HS-5 (cell line): Measurements from ENCODE around the gene TCF4.
A peak's percentile ranks its signal among the peaks of the same experiment; 100 is the strongest.

Experiments used
- DNase-seq: peaks from one replicate; pipeline ENCODE4 v3.0.0-alpha.2; 2012; ENCODE audit warnings: low read depth

The TCF4 gene

DNA sequence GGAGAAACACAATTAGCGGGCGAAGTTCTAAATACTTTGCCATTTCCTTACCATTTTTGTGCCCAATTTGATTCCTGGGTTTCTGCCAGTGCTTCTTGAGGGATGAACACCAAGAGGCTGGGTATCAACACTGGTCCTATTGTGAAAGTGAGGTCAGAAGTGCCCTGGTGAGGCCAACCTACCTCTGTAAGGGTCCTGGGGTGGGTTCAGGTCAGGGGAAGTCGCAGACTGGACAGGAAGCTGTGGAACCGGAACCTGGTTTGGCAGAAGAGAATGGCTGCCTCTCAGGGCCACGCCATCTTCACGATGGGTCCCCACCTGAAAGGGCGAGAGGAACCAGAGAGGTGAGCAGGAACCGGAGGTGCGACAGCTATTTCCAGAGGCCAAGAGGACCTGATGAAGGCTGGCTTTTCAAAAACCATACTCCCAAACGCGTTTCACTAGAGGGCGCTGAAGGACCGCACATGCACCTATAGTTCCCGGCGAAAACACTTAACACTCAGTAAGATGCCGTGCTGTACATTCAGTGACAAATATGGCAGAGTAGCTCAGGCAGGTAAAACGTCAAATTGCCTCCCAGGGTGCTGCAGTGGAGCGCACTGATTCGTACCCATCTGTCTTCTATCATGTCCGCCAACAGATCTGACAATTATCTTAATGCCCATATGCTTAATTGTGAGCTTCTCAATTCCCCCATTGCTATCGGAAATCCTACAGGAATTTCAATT is 353.5 kb downstream of the TCF4 start:
- DNase-seq = no peak

DNA sequence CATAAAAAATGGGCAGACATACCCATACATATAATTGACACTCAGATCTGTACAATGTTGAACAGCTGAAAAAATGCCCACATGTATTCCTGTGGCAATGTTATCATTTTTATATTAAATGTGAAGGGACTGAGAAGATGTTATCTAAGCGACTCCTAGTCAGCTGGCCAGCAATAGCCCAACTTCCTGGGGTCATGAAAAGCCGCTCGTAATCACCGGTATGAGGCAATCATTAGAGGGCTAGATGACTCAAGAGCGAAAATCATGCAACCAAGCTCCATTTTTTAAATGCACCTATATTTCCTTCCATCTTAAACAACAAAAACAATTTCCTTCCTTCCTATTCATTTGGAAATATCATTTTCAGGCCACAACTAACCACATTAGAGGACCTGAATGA is 354.1 kb downstream of the TCF4 start:
- DNase-seq = no peak

DNA sequence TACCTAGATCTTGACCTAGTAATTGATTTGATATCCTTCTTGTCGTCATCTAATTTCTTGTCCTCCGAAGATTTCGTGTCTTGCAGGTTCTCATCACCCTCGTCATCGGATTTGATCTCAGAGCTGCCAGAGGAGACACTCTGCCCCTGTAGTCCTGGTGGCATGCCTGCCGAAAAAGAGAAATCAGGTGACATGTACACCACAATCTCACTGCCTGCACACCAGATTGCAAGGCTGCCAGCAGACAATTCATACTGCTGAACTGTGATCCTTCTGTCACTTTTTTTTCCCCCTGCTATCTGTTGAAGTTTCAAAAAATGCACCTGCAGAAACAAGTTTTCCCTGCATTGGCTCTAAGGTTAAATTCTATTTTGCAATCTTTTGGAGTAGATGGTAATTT is 355.5 kb downstream of the TCF4 start:
- DNase-seq = no peak

DNA sequence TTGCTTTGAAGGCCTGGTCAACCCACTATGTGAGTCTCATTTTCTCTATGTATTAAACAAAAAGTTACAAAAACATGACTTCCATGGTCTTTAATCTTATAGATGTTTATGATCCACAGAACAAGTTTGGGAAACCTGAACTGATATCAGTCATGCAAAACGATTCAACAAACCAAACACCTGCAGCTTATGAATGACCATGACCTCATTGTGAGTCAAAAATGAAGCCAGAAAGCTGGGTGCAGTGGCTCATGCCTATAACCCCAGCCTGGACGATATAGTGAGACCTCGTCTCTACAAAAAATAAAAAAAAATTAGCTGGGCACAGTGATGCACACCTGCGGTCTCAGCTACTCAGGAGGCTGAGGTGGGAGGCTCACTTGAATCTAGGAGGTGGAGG is 358.3 kb downstream of the TCF4 start:
- DNase-seq = no peak

DNA sequence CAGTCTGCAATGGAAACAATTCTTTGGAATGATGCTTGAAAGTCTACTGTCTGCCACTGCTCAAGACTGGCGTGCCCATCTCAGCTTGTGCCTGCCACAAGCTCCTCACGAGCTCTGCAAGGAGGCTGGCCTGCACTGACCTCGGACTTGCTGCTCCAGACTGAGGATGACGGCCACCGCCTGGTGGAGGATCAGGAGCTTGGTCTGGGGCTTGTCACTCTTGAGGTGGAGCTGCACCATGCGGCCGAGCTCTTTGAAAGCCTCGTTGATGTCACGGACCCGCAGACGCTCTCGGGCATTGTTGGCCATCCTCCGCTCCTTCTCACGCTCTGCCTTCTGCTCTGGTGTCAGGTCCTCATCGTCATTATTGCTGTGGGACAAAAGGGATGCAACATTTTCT is 359.3 kb downstream of the TCF4 start:
- no peak for DNase-seq

DNA sequence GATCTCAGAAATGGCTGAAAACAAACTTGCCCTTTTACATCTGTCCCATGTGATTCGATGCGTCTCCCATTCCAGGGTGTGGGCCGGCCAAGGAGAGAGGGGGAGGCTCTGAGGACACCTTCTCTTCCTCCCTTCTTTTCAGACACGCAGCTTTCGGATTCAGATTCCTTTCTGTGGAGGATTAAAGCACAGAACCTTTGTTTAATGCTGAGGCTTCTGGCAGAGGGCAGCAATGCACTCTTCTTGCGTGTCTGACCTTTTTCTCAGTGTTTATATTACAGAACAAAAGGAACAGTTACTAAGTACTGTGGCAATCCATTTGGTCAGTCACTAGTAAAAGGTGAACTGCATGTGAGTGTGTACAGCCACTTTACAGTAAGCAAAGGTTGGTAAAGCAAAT is 359.8 kb downstream of the TCF4 start:
- DNase-seq = no peak

DNA sequence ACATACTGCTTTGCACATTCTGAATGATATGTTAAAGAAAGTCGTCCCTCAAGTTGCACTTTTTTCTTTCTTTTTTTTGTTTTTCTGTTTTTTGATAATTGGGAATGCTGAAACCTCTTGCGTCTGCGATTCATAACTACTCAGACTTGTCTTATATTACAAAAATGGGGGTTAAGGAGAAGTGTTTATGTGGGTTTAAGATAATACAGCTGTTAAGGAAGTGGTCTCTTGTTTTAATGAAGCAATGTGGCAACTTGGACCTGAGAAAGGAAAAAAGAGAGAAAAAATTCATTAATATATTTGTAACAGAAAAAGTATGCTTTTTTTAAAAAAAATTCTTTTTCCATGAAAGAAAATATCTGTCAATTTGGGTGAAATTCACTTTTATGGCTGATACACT is 360.2 kb downstream of the TCF4 start:
- no peak for DNase-seq

DNA sequence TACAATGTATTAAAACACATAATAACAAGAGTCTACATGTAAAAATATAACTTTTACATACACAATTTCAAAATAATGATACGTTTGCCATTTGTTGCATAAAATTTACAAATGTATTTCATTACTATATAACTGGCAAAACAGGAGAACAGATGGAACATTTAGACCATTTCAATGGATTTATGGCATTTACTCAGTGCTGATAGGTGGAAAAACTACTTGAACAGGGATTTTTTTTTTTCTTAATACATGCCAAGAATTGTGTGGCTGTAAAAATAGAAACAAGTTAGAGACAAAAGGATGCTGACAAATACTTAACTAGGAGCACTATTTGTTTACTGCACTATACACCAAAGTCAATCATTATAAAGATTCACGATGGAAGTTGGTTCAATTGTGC is 361.9 kb downstream of the TCF4 start:
- DNase-seq = no peak

DNA sequence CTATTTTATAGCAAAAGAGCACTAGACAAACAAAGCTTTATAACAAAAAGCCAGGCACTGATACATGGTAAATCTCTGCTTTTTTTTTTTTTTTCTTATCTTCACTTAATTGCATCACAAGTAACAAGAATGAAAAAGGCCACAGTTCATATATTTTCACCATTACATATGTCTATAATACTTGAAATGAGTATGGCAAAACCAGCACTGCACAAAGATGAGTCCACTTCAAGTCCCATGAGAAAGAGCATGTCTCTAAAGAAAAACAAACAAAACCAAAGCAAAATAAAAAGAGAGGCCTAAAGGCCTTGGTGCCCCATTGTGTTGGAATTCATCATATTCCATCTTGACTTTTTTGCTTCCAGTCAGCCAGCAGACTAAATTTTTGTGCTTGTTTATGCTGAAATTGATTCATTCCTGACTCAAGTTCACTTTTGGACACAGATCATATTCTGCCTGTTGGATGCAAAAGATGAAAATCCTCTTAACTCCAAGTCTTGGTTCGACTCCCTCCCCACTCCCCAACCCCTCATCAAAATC is 363.8 kb downstream of the TCF4 start:
- DNase-seq = no peak

DNA sequence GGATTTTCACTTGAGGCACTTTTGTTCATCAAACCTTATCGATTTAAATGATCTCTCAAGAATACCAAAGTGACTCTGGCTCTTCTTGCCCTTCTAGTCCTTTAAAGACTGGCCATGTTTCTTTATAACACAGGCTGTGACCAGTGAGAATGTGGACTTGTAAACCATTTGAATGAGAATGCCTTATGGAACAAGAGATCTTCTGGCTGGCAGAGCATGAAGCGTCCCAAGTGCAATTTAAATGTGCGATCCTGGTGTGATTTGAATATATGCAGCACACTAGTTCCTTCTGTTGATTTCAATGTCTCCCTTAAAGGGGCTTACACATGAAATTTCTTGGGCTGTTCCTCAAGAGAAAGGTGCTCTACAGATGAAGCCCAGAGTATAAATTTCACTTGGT is 366.4 kb downstream of the TCF4 start:
- no peak for DNase-seq

DNA sequence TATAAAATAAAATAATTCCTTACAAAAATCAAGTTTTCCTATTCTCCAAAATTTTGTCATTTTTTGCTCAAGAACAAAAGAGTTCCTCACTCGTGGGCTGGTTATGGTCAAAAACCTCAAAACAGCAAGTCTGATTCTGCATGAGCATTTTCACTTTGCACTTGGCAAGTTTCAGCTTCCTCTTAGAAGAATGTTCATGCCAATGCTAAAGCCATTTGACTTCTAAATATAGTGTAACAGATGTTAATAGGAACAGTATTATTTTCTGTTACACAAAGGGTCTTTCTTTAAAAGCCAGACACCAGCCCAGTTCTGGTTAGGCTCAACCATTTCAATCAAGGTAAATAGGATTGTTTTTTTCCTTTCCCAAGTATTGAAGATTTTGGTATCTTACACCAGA is 367.5 kb downstream of the TCF4 start:
- DNase-seq = no peak

DNA sequence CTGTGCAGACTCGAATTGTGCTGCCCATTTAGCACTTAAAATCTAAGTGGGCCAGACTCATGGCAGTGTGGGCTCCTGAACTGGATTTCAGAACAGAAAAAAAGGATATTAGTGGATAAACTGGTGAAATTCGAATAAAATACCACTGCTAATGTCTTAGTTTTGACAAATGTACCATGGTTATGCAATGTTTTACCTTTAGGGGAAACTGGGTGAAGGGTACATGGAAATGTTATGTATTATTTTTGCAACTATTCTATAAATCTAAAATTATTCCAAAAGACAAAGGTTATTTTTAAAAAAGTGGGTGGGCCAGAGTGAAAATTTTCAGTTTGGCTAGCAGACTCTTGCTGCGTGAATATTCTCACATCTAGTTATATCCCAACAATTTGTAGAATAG is 368.2 kb downstream of the TCF4 start:
- DNase-seq = no peak

DNA sequence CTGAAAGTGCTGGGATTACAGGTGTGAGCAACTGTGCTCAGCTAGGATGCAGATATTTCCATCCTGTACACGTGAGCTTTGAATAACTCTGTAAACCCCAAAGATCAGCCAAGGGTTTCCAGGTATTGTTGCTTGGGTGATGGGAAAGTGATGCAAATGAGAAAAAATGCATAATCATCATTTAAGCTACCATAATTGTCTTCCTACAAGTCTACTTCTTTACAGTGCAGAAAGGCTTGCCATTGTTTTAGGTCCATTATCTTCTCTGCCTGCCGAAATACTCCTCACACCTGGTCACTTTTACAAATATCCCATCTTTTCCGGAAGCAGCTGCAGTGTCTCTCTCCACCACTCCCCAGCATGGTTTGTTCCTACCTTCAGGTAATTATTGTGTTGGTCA is 368.9 kb downstream of the TCF4 start:
- no peak for DNase-seq

DNA sequence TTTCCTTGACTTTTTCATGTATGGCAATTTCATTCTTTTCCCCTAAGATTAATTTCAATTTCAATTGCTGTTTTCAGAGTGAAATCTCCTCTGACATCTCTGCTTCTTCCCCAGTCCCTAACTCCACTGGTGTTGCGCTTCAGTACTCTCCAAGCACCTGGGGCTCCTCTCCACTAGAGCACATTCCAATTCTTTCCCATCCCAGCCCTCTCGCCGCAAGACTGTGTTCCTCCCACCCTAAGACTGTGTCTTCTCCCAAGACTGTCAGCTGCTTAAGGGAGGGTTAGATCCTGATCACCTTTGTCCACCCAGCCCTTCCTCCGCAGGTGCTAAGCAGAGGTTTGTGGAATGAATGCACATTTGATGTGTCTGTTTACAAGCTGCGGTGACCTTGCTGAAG is 373.0 kb downstream of the TCF4 start:
- DNase-seq = no peak

DNA sequence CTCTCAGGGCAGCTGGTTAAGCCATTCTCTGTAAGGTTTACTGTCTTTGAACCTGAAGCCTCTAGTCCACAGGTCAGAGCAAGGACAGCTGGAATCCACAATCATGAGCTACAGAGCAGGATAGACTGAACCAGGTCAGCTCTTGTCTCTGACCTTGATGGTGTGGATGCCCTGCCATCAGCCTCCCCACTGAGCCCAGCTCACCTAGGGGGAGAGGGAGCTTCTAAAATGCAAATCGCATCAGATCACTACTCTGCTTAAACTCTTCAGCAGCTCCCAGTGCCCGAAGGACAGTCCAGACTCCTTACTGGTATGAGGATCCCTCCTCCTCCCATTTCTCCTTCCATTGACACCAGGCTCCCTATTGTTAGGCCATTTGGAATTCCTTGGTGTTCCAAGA is 373.5 kb downstream of the TCF4 start:
- DNase-seq = no peak

DNA sequence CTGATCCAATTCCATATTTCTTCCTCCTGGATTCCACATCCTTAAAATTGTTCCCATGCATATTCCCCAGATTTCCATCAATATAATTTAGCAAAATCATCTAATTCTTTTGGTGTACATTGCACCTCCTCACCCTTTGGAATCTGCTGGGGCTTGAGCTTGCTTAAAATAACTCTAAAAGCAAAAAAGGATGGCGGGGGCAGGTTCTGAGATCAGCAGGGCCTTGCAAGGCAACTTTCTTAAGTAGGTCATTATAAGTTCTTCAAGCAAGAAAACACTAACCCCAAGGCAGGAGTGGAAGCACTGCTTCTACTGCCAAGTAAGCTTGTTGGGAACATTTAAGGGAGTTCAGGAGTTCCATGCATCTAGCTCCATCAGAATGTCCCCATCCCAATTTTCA is 374.4 kb downstream of the TCF4 start:
- DNase-seq = no peak

DNA sequence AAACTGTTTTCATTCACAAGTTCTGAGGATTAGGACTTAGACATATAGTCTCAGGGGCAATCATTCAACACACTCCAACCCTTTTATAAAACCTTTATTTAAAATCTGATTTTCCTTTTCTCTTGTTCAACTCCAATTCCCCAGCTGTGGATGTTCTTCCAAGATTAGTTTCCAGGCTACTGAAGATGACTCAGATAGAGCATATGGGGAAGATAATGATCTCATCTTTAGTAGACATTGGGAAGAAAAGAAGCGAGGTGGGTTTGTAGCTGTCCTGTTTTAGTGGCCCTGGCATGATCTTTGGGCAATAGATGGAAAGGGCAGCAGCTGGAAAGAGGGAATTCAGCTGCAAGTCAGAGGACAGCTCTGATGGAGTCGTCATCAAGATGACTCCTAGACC is 381.1 kb downstream of the TCF4 start:
- DNase-seq = peak; percentile 8

DNA sequence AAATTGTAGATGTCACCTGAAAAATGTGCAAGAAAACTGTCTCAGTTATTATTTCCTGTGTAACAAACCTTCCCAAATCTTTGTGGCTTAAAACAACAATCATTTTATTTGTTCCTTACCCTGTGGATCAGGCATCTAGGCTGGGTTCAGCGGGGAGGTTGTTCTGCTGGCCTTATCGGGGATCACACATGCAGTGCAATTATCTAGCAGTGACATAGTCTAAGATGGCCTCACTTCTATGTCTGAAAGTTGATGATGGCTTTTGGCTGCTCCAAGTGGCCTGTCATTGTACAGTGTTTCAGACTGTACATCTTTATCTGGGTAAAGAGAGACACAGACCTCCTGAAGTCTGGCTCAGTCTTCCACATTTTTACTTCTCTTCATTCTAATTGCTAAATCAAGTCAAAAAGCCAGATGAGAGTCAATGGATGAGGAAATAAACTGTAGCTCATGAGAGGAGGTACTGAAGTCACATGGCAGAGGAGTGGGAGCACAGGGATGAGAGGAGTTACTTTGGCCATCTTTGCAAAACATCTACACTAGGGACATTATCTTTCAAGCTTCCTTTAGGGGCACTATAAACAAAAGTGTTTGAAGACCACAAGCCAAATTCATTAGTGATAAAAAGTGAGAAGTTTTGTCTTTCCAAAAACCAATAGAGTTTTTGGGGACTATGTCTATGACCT is 385.6 kb downstream of the TCF4 start:
- no peak for DNase-seq

DNA sequence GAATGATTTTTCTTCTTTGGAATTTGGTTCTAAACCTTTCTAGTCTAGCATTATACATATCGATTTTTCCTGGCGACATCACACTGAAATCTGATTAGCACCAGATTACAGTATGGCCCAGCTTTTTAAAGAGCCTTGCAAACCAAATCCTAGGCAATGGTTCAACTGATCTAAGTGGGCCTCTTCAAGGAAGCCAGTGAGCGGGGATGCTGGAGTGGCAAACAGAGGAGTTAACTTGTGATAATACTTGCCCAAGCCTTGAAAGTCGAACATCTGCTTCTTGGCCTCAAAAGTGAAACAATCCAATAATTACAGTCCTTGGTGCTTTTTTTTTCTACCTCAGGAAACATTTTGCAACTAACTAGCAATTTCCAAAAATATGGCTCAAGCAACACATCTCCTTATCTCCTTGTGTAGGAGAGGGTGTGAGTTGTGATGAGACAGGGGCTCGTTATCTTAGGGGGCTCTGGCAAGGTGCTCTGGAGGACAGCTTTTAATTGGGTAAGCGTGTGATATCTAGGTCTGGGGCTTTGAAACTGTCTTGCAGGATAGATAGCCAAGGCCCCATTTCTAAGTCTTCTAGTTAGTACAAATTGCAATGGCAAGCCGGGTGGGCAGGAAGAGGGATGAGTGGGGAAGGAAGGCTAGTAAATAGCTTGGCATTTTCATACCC is 388.6 kb downstream of the TCF4 start:
- DNase-seq = no peak

DNA sequence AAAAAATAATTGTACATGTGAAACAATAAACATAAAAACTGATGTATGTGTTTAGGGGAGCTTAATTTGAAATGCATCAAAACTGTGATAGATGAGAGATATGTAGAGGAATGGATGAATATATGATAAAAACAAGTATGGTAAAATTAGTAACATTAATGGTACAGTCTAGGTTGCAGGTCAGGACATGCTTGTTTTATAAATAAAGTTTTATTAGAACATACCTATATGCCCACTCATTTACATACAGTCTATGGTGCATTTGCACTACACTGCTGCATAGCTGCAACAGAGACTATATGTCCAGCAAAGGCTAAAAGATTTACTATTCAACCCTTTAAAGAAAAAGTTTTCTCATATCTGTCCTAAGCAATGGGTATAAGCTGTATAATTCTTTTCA is 392.1 kb downstream of the TCF4 start:
- DNase-seq = no peak

DNA sequence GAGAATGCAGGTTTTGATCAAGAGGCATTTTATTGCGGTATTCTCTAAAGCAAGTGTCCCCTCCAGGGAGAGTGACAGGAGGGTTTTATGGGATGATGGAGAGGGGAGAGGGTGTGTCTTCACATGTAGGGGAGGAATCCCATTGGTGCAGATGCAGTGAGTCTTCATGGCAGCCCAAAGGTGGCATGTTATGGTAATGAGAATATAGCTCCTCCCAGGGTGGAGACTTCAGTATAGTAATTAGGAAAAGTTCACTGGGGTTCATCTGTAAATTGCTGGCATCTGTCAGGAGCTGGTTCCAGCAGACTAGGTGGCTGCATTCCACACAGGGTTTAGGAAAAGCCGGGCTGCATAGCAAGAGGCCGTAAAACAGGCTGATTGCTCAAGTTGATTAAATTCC is 398.0 kb downstream of the TCF4 start:
- DNase-seq = no peak

DNA sequence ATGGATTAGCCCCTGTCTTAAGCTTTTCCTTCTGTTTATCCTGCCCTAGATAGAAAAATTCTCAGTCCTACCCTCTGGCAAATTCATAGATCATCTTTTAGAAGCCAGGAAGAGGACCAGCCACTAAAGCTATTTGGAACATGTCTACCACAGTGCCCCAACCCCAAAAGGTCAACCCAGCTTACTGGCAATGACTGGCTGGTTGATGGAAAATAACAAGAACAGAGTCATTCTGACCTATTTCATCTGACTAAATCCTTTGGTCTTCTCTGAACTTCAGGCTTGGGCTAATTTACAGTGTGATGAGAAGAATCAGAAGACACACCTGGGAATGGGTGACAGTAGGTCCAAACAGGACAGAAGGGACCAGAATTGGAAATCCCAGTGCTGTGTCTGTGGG is 401.4 kb downstream of the TCF4 start:
- DNase-seq = no peak

DNA sequence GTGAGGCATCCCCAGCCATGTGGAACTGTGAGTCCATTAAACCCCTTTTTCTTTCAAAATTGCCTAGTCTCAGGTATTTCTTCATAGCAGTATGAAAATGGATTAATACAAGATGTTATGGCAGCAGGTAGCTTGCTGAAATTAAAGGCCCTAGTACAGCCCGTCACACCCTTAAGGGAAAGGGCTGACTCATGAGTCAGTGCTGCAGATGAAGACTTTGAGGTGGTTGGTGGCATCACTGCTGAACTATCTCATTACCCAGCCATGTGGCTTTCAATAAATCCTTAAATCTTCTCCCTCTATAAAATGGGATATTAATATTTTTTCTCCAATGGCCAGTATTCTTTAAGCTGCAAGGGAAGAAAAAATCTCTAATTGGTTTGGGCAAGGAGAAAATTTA is 402.6 kb downstream of the TCF4 start:
- DNase-seq = no peak
